GM23248 (cell line): ENCODE measurements around the gene NR4A1.

Experiments used
- EZH2 ChIP-seq: fragments of 200-600 bp; sonication (generic); IDR thresholded peaks from 2 replicates; pipeline ENCODE4 v1.6.1; 2018; ENCODE audit warnings: antibody characterized with exemption, mild to moderate bottlenecking; ENCODE audit not compliant: insufficient read depth, poor library complexity, severe bottlenecking
- EZH2phosphoT487 ChIP-seq: fragments of 200-600 bp; sonication (generic); IDR thresholded peaks from 2 replicates; pipeline ENCODE4 v1.6.1; 2018; ENCODE audit warnings: antibody characterized with exemption, moderate library complexity, mild to moderate bottlenecking, low read depth; ENCODE audit not compliant: insufficient read depth

GRCh38 chr12:52010692-52011601 is 40.3 kb upstream of the NR4A1 start:
- no peak for TF ChIP-seq EZH2phosphoT487
- TF ChIP-seq EZH2, result no peak
